ENCODE data around the gene GCH1.

The GCH1 gene

GRCh38 chr14:54857830-54858269 lies 44.8 kb downstream of the GCH1 start:
- no peak for DNase-seq (ENCODE audit: extremely low spot score)
- POLR2A ChIA-PET = no interaction called here
- CTCF ChIA-PET = no interaction called here
- no peak for TF ChIP-seq FOXM1 (IDR thresholded peaks at IDR 0.05; ENCODE audit: borderline replicate concordance)
- no peak for TF ChIP-seq ARNT (IDR thresholded peaks at IDR 0.05)
- TF ChIP-seq CTBP1 (IDR thresholded peaks at IDR 0.05; ENCODE audit: borderline replicate concordance) = no peak
- no peak for TF ChIP-seq FOXA1 (IDR thresholded peaks at IDR 0.05)
- TF ChIP-seq NFRKB (IDR thresholded peaks at IDR 0.05) = no peak
- TF ChIP-seq ZNF384 (IDR thresholded peaks at IDR 0.05) = no peak
- TF ChIP-seq SP1 (IDR thresholded peaks at IDR 0.05) = no peak
- TF ChIP-seq TARDBP (IDR thresholded peaks at IDR 0.05) = no peak
- TF ChIP-seq FOXK2 (IDR thresholded peaks at IDR 0.05) = no peak
- no peak for TF ChIP-seq LEF1 (IDR thresholded peaks at IDR 0.05; ENCODE audit: borderline replicate concordance)
- TF ChIP-seq L3MBTL2 (conservative IDR thresholded peaks at IDR 0.05) = no peak
- TF ChIP-seq BHLHE40 (IDR thresholded peaks at IDR 0.05; ENCODE audit: borderline replicate concordance) = no peak
- TF ChIP-seq SUZ12 (IDR thresholded peaks at IDR 0.05) = no peak
- no peak for TF ChIP-seq ELF4 (IDR thresholded peaks at IDR 0.05)
- no peak for TF ChIP-seq PKNOX1 (IDR thresholded peaks at IDR 0.05)
- TF ChIP-seq HDGF (IDR thresholded peaks at IDR 0.05; ENCODE audit: borderline replicate concordance) = no peak

- no peak for DNase-seq (ENCODE audit: extremely low spot score)
- ChIA-PET POLR2A (no interaction called here), CTCF (no interaction called here)
- TF ChIP-seq TARDBP (IDR thresholded peaks at IDR 0.05) (no peak), CTBP1 (IDR thresholded peaks at IDR 0.05; ENCODE audit: borderline replicate concordance) (no peak), PKNOX1 (IDR thresholded peaks at IDR 0.05) (no peak), BHLHE40 (IDR thresholded peaks at IDR 0.05; ENCODE audit: borderline replicate concordance) (no peak), L3MBTL2 (conservative IDR thresholded peaks at IDR 0.05) (no peak), HDGF (IDR thresholded peaks at IDR 0.05; ENCODE audit: borderline replicate concordance) (no peak), SUZ12 (IDR thresholded peaks at IDR 0.05) (no peak), ZNF384 (IDR thresholded peaks at IDR 0.05) (no peak), SP1 (IDR thresholded peaks at IDR 0.05) (no peak), ELF4 (IDR thresholded peaks at IDR 0.05) (no peak), FOXK2 (IDR thresholded peaks at IDR 0.05) (no peak), ARNT (IDR thresholded peaks at IDR 0.05) (no peak), FOXA1 (IDR thresholded peaks at IDR 0.05) (no peak), NFRKB (IDR thresholded peaks at IDR 0.05) (no peak), FOXM1 (IDR thresholded peaks at IDR 0.05; ENCODE audit: borderline replicate concordance) (no peak), LEF1 (IDR thresholded peaks at IDR 0.05; ENCODE audit: borderline replicate concordance) (no peak)
These were observed 46.5 kb downstream of the GCH1 start for GRCh38 chr14:54856152-54856551.

- DNase-seq (ENCODE audit: extremely low spot score) = no peak
- CTCF ChIA-PET = interaction anchor here (0.7 kb wide), 2 partner anchors 45 to 570 kb away, joined by 3 to 4 read pairs; no protein-coding TSS in a partner anchor
- POLR2A ChIA-PET = no interaction called here
- no peak for TF ChIP-seq NFRKB (IDR thresholded peaks at IDR 0.05)
- no peak for TF ChIP-seq SP1 (IDR thresholded peaks at IDR 0.05)
- no peak for TF ChIP-seq FOXK2 (IDR thresholded peaks at IDR 0.05)
- no peak for TF ChIP-seq LEF1 (IDR thresholded peaks at IDR 0.05; ENCODE audit: borderline replicate concordance)
- no peak for TF ChIP-seq BHLHE40 (IDR thresholded peaks at IDR 0.05; ENCODE audit: borderline replicate concordance)
- TF ChIP-seq ARNT (IDR thresholded peaks at IDR 0.05) = no peak
- TF ChIP-seq CTBP1 (IDR thresholded peaks at IDR 0.05; ENCODE audit: borderline replicate concordance) = no peak
- no peak for TF ChIP-seq TARDBP (IDR thresholded peaks at IDR 0.05)
- TF ChIP-seq L3MBTL2 (conservative IDR thresholded peaks at IDR 0.05) = no peak
These were observed 48.4 kb downstream of the GCH1 start for GRCh38 chr14:54854181-54854580.

- ChIA-PET CTCF (interaction anchor here (0.7 kb wide), 1 partner anchor 570 kb away, joined by 4 read pairs; no protein-coding TSS in a partner anchor), POLR2A (no interaction called here)
- no peak for TF ChIP-seq HDGF (IDR thresholded peaks at IDR 0.05; ENCODE audit: borderline replicate concordance)
- TF ChIP-seq SUZ12 (IDR thresholded peaks at IDR 0.05) = no peak
- no peak for TF ChIP-seq ZNF384 (IDR thresholded peaks at IDR 0.05)
- no peak for TF ChIP-seq ELF4 (IDR thresholded peaks at IDR 0.05)
- no peak for TF ChIP-seq SP1 (IDR thresholded peaks at IDR 0.05)
- TF ChIP-seq ARNT (IDR thresholded peaks at IDR 0.05) = no peak
- TF ChIP-seq FOXM1 (IDR thresholded peaks at IDR 0.05; ENCODE audit: borderline replicate concordance) = no peak
- no peak for TF ChIP-seq FOXA1 (IDR thresholded peaks at IDR 0.05)
- no peak for TF ChIP-seq L3MBTL2 (conservative IDR thresholded peaks at IDR 0.05)
- TF ChIP-seq PKNOX1 (IDR thresholded peaks at IDR 0.05) = no peak
- TF ChIP-seq NFRKB (IDR thresholded peaks at IDR 0.05) = no peak
- TF ChIP-seq TARDBP (IDR thresholded peaks at IDR 0.05) = no peak
- TF ChIP-seq FOXK2 (IDR thresholded peaks at IDR 0.05) = no peak
- TF ChIP-seq LEF1 (IDR thresholded peaks at IDR 0.05; ENCODE audit: borderline replicate concordance) = no peak
- no peak for TF ChIP-seq BHLHE40 (IDR thresholded peaks at IDR 0.05; ENCODE audit: borderline replicate concordance)
- no peak for TF ChIP-seq CTBP1 (IDR thresholded peaks at IDR 0.05; ENCODE audit: borderline replicate concordance)
- no peak for DNase-seq (ENCODE audit: extremely low spot score)
These were observed 49.3 kb downstream of the GCH1 start for GRCh38 chr14:54853339-54853738.

GRCh38 chr14:54852215-54852614 lies 50.4 kb downstream of the GCH1 start:
- POLR2A ChIA-PET = no interaction called here
- CTCF ChIA-PET = no interaction called here
- DNase-seq (ENCODE audit: extremely low spot score) = no peak
- TF ChIP-seq ZNF384 (IDR thresholded peaks at IDR 0.05) (no peak), FOXA1 (IDR thresholded peaks at IDR 0.05) (no peak), SUZ12 (IDR thresholded peaks at IDR 0.05) (no peak)

- TF ChIP-seq SP1 (IDR thresholded peaks at IDR 0.05) (no peak), HDGF (IDR thresholded peaks at IDR 0.05; ENCODE audit: borderline replicate concordance) (no peak), FOXM1 (IDR thresholded peaks at IDR 0.05; ENCODE audit: borderline replicate concordance) (no peak), FOXA1 (IDR thresholded peaks at IDR 0.05) (no peak), SUZ12 (IDR thresholded peaks at IDR 0.05) (no peak), TARDBP (IDR thresholded peaks at IDR 0.05) (no peak)
- ChIA-PET POLR2A (no interaction called here), CTCF (interaction anchor here (1.0 kb wide), 1 partner anchor 30 kb away, joined by 3 read pairs; no protein-coding TSS in a partner anchor)
- no peak for DNase-seq (ENCODE audit: extremely low spot score)
These were observed 53.7 kb downstream of the GCH1 start for GRCh38 chr14:54848910-54849309.
